ENCODE data around the gene NFIX.

Gene NFIX

DNA sequence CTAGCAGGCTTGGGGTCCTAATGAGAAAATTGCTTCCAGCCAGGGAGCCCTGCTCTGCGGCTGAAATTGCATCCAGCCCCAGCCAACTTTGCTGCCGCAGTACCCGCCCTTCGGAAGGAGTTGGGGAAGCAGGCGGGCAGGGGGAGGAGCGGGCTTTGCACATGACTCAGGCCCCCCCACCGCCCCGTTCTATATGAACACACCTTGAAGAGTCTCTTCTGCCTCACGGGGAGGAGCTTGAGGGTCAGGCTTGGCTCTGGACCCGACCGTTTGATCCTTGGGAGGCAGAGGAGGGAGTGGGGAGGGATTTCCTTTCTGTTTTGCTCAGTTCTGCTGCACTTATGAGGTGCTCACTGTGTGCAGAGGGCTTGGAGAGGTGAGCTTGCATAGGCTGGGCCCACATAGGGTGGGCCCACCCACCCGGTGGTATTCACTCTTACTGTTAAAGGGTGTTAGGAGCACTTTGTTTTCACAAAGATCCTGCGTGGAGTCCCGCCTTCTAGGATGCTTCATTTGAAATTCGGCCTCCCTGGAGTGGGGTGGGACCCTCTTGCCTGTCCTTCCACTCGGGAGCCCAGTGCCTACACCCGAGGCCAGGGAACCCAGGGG, 60.9 kb downstream of the NFIX start:
- peak; percentile 74 for DNase-seq (ENCODE audit: low read depth)

GRCh38 chr19:13057147-13057572, 61.9 kb downstream of the NFIX start:
- no peak for DNase-seq (ENCODE audit: low read depth)

- no peak for DNase-seq (ENCODE audit: low read depth)
These were observed 62.5 kb downstream of the NFIX start for GRCh38 chr19:13057744-13058143.

- DNase-seq (ENCODE audit: low read depth) = peak; percentile 46
These were observed 63.8 kb downstream of the NFIX start for GRCh38 chr19:13058951-13059660.

- DNase-seq (ENCODE audit: low read depth) = no peak
These were observed 65.1 kb downstream of the NFIX start for GRCh38 chr19:13060233-13060963.

DNA sequence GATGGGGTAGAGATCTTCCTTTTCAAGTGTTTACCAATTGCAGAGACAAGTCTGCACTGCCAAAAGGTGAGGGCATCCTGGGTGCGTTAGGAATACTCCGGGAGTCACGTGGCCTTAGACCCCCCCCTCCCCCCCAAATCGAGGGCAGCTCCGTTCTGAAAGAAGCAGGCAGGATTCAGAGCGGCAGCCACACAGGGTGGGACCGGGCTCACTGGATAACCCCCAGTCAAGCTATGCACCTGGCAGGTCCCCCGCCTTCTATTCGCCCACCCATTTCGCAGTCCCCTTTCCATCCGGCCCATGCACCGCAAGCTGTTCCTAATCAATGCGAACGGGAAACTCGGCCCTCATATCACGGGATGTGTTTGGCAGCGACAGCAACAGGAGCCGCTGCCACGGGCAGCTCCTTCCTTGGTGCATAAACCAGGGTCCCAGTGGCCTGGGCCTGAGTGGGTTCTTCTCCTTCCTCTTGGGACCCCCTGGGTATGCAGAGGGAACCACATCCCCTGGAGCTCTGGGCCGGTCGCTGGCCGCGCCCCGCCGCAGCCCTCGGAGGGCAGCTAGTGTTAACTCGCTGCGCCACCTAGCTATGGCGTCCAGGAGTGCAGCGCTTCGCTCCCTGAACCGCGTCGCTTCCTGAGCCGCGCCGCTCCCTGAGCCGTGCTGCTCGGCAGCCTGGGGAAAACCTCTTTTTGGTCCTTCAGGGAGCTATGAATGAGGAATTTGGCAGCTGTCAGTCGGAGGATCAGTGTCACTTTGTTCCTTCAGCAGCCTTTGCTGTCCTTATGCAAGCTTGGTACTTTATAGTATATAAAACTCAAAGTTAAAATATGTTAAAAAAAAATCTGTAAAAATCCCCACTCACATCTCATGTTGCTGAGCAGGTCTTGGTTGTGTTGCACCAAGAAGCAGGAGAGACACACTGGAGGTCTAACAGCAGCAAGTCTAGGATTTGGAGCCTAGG, 66.0 kb downstream of the NFIX start:
- DNase-seq (ENCODE audit: low read depth) = peak; percentile 63

GRCh38 chr19:13062317-13062716, 67.0 kb downstream of the NFIX start:
- DNase-seq (ENCODE audit: low read depth) = no peak

- DNase-seq (ENCODE audit: low read depth) = peak; percentile 47
These were observed 68.3 kb downstream of the NFIX start for GRCh38 chr19:13063461-13064091.

DNA sequence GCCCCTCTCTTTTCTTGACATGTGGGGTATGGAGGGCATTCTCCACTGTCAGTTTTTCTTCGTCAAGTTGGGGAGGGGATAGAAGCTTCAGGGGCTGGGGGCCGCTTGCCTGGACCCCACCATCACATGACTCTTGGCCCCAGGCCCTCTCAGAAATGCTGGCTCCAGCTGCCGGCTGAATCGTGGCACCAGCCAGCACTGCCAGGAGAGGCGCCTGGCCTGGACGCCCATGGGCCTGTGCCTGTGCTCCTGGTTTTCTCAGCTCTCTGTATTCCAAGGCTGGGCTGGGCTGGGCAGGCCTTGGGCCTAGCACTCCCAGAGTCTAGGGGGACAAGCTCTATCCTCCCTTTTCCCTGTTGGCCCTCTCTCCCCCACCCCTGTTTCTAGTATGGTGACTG, 68.8 kb downstream of the NFIX start:
- no peak for DNase-seq (ENCODE audit: low read depth)

DNA sequence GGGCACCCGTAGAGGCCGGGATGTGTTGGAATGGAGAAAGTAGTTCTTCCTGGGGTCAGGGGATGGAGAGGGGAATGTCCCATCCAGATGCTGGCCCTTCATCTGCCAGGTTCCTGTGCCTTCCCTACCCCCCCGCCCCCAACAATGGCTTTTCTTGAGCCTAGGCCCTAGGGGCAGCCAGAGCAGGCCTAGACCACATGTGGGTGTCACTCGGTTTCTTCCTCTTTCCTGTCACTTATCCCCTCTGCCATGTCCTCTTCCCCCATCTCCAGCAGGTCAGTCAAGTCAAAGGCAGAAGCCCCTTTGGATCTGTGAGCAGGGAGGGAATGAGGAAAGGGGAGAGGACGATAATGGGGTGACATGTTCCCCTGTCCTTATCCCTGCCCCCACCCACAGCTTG, 71.0 kb downstream of the NFIX start:
- DNase-seq (ENCODE audit: low read depth) = no peak

DNA sequence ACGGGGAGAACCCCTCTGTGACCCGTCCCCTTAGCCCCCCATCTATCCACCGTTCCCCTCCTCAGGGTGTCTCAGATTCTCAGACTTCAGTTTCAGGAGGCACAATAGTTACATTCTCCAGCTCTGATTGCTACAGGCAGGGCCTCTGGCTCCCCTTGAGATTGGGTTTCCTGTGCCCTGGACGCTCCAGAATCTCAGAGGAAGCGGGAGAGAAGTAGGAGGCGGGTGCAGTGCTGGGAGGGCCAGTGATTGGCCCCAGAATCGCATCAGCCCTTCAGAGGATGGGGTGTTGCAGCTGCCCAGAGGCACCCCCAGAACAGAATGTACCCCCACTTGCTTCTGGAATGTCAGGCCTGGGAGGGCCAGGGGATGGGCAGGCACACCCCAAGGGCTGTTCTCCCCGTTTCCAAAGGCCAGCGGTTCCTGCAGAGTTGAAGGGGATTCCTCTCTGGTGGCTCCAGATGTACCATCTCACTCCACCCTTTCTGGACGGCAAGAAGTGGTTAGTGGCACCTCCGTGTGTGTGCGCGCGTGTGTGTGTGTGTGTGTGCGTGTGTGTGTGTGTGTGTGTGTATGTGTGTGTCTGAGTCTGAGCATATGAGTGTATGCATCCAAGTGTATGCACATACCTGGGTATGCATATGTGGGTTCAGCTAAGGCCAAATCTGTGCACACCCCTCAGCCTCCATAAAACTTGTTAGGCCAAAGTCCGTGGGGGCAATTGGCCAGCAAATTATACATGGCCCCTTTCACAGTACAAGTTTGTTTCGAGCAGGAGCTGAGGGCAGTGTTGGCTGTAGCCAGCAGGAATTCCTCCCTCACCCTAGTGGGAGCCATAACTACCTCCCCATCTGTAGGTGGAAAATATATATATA, 71.9 kb downstream of the NFIX start:
- no peak for DNase-seq (ENCODE audit: low read depth)

- DNase-seq (ENCODE audit: low read depth) = no peak
These were observed 73.0 kb downstream of the NFIX start for GRCh38 chr19:13068085-13068846.

GRCh38 chr19:13069415-13070359, 74.4 kb downstream of the NFIX start:
- DNase-seq (ENCODE audit: low read depth) = no peak

DNA sequence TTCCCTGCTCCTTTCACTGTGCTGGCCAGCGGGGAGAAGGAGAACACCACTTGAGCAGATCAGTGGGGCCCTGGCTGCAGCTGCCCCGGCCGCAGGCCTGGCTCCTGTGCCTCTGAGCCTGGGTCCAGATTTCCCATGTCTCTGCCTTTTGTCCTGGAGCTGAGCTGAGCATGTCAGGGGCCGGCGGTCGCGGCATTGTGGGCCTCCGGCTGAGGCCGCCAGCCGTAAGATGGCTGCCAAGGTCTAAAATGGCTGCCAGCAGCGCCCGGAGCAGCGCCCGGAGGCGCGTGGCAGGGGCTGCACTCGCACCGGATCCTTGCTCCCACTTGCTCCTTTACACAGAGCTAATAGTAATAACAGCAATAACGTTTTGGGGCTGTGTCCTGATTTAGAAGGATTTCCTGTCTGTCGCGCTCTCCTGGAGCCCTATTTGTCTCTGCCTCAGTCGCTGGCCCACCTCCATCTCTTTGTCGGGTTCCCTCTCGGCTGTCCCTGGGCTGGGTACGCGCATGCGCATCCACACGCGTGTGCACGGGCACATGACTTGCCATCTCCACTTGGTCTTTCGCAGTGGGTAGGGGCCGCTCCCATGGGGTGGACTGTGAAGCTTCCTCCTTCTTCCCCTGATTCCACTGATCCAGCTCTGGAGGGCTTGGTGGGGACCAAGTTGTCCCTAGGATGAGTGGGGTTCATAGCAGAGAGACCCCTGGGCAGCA, 75.3 kb downstream of the NFIX start:
- no peak for DNase-seq (ENCODE audit: low read depth)

DNA sequence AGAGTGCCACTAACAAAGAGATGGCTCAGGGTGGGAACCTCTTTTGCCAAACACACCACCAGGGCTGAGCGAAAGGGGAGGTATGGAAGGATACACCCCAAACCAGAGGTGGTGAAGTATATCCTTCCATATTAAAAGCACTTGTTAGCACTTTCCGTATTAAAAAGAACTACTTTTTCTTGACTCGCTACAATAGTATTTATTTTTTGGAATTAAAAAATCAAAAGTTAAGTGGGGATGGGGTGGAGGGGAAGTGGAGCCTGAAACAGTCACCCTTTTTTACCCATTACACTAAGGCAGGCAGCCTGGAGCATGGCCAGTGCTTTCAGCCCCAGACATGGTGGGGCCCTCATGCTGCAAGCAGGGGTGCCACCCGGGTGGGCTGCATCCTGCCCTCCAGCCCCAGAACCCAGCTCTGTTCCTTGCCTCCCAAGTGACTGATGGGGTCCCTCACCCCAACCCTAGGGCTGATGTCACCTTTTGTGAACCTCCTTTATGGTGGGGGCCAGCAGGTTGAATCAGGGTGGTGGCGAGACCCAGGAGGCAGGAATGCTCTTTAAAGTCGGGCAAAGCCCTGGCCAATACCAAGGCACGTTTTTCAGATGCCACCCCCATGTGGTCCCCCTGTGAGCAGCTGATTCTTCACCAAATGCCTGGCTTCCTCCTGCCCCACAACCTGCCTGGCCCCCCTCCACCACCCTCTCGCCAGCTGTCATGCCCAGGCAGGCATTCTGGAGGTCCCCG, 76.3 kb downstream of the NFIX start:
- no peak for DNase-seq (ENCODE audit: low read depth)

DNA sequence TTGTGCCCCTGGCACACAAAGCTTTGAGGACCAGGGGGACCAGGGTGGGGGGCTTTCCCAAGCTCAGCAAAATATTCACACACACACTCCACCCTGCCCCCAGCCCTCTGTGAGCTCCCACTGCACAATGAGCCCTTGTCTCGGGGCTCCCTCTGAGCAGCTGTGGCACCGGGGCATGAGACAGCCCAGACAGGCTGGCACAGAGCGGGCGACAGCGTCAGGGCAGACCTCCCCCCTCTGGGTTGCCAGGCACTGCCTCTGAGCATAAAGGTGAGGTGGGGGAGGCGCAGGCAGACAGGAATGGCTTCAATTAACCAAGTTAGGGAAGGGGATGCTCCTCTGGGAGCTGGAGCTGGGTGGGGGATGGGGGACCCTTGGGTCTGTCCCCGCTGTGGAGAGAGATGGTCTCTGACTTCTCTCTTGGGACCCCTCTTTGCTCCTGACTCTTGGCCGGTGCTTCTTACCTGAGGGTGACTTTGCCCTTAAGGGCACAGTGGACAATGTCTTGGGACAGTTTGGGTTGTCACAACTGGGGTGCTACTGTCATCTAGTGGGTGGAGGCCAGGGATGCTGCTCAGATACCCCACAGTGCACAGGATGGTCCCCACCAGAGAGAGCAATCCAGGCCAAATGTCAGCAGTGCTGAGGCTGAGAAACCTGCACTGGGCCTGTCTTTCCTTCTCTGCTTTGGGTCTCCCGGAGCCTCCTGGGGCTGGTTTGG, 77.1 kb downstream of the NFIX start:
- no peak for DNase-seq (ENCODE audit: low read depth)

DNA sequence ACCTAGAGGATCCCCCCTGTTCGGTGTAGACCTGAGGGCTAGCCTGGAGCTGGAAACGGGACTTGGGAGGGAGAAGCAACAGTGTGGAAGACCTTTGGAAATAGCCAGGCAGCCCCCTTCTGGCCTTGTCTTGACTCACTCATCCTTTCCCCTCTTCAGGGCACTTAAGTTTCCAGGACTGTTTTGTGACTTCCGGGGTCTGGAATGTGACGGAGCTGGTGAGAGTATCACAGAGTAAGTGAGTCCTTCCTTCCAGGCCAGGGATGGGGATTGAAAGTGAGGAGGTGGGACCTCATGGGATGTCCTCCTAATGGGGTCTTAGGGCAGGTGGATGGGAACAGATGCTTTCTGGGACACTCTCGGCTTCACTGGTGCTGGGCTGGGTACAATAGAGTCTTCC, 78.0 kb downstream of the NFIX start:
- DNase-seq (ENCODE audit: low read depth) = no peak

Measured in fibroblast of gingiva (primary cell).